HL-60 (cell line): ENCODE measurements around the gene MADCAM1.

Experiments used
- DNase-seq, 2 experiments: peaks; one replicate each; pipeline ENCODE4 v3.0.0-alpha.2; 2010 to 2020; ENCODE audit warnings: low read depth in 1 of 2, low spot score in 1 of 2
- H3K27ac ChIP-seq: fragments of 250-450 bp; sonication (Bioruptor Pico); replicated peaks from 2 replicates; pipeline ENCODE4 v1.5.1; 2020; ENCODE audit warnings: mild to moderate bottlenecking, moderate library complexity
- H3K27me3 ChIP-seq: fragments of 250-450 bp; sonication (Bioruptor Pico); 2 replicates; pipeline ENCODE4 v1.5.1; 2021; ENCODE audit warnings: mild to moderate bottlenecking, moderate library complexity; ENCODE audit not compliant: insufficient read depth, poor library complexity, severe bottlenecking
- H3K4me3 ChIP-seq: replicated peaks from 2 replicates; pipeline ENCODE4 v1.5.1; 2011; ENCODE audit warnings: mild to moderate bottlenecking, control low read depth, low read length; ENCODE audit not compliant: insufficient read depth
- GABPA ChIP-seq: IDR thresholded peaks from 2 replicates; pipeline ENCODE4 v1.6.1; 2012; ENCODE audit warnings: low read depth
- POLR2AphosphoS5 ChIP-seq: IDR thresholded peaks from 2 replicates; pipeline ENCODE4 v1.6.1; 2012; ENCODE audit warnings: low read depth
- REST ChIP-seq: IDR thresholded peaks from 2 replicates; pipeline ENCODE4 v1.6.1; 2012; ENCODE audit warnings: low read depth; ENCODE audit not compliant: insufficient replicate concordance
- SPI1 ChIP-seq: IDR thresholded peaks from 2 replicates; pipeline ENCODE4 v1.6.1; 2012; ENCODE audit warnings: low read depth, mild to moderate bottlenecking, borderline replicate concordance
- TF ChIP-seq, protein P1 (sequence below): IDR thresholded peaks from one replicate; pipeline ENCODE4 v1.5.1; 2011; ENCODE audit warnings: low read length, control low read depth, inconsistent platforms; ENCODE audit not compliant: insufficient read depth

The MADCAM1 gene

DNA sequence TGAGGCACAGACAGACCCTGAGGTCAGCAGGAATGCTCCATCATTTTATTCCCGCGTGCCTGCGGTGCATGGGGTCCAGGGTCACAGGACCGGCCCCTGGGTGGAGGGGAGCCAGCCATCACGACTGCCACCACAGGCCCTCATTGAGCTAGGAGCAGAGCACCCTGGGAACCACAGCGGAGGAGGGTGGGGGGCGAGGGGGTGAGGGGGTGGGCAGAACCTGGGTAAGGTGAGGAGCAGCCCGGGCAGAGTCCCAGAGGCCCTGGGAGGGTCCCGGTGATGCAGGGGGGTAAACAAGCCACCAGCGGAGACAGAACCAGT lies 1.2 kb upstream of the MADCAM1 start:
- no peak overlapping the region for H3K27ac ChIP-seq
- TF ChIP-seq, protein P1, sequence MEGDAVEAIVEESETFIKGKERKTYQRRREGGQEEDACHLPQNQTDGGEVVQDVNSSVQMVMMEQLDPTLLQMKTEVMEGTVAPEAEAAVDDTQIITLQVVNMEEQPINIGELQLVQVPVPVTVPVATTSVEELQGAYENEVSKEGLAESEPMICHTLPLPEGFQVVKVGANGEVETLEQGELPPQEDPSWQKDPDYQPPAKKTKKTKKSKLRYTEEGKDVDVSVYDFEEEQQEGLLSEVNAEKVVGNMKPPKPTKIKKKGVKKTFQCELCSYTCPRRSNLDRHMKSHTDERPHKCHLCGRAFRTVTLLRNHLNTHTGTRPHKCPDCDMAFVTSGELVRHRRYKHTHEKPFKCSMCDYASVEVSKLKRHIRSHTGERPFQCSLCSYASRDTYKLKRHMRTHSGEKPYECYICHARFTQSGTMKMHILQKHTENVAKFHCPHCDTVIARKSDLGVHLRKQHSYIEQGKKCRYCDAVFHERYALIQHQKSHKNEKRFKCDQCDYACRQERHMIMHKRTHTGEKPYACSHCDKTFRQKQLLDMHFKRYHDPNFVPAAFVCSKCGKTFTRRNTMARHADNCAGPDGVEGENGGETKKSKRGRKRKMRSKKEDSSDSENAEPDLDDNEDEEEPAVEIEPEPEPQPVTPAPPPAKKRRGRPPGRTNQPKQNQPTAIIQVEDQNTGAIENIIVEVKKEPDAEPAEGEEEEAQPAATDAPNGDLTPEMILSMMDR = no peak
- TF ChIP-seq POLR2AphosphoS5 (no peak), SPI1 (no peak)
- no peak for DNase-seq
- no peak overlapping the region for H3K4me3 ChIP-seq
- H3K27me3 ChIP-seq = peaks cover 14% of the 10 kb centered on the region

DNA sequence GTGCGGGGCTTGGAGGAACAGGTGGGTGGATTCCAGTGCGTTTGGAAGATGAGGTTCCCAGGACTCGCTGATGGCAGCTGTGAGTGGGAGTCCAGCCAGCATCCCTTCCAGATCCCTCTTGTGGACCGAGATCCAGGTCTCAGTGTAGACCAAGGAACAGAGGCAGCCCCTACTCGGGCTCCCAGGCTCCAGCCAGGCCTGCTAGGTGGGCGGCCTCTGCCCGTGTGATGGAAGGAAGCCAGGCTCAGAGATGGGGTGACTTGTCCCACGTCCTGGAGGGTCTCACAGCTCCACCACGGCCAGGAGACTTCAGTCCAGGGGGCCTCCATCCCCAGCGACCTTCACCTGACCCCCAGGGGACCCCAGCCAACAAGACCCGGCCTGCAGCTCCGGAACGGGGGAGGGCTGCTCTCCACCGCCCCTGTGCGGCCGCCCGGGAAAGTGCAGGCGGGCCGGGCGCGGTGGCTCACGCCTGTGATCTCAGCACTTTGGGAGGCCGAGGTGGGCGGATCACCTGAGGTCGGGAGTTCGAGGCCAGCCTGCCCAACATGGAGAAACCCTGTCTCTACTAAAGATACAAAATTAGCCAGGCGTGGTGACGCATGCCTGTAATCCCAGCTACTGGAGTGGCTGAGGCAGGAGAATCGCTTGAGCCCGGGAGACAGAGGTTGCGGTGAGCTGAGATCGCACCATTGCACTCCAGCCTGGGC lies 729 bp upstream of the MADCAM1 start:
- no peak overlapping the region for H3K4me3 ChIP-seq
- DNase-seq = peak in 1 of 2 experiments; percentile 21
- no peak overlapping the region for H3K27ac ChIP-seq
- peaks cover 14% of the 10 kb centered on the region for H3K27me3 ChIP-seq
- TF ChIP-seq GABPA = no peak
- TF ChIP-seq, protein P1 = peak; percentile 46

- Histone ChIP-seq H3K4me3 (no peak overlapping the region), H3K27ac (no peak overlapping the region), H3K27me3 (peaks cover 14% of the 10 kb centered on the region)
- DNase-seq = no peak
- TF ChIP-seq POLR2AphosphoS5 (no peak), SPI1 (no peak), GABPA (no peak)
- TF ChIP-seq, protein P1 = no peak
These were observed 700 bp downstream of the MADCAM1 start for GRCh38 chr19:496986-497385.

- H3K27me3 ChIP-seq = peaks cover 14% of the 10 kb centered on the region
- no peak for DNase-seq
- H3K27ac ChIP-seq = no peak overlapping the region
- TF ChIP-seq, protein P1 = no peak
- TF ChIP-seq SPI1 (no peak), POLR2AphosphoS5 (no peak), GABPA (no peak), REST (no peak)
- H3K4me3 ChIP-seq = no peak overlapping the region
These were observed 1.2 kb downstream of the MADCAM1 start for GRCh38 chr19:497491-497868.
